ENCODE results near the gene FOXP2.
"Not testable (repeated sequence)": the region's sequence is repeated elsewhere in the genome, so short reads cannot be mapped to it uniquely, and the experiment has no call there.

FOXP2 gene

GRCh38 chr7:114426382-114426781 lies 11.8 kb downstream of the FOXP2 start:
- no peak for TF ChIP-seq ZFX (IDR thresholded peaks at IDR 0.05)
- no peak for TF ChIP-seq CTCF (conservative IDR thresholded peaks at IDR 0.05)
- no peak overlapping the region for H3K27ac ChIP-seq

- TF ChIP-seq CTCF (conservative IDR thresholded peaks at IDR 0.05) (peak; percentile 38), ZFX (IDR thresholded peaks at IDR 0.05) (no peak)
- H3K27ac ChIP-seq = no peak overlapping the region
Measured at GRCh38 chr7:114426824-114427223, 12.2 kb downstream of the FOXP2 start.

- H3K27ac ChIP-seq = no peak overlapping the region
- TF ChIP-seq CTCF (conservative IDR thresholded peaks at IDR 0.05) (no peak), ZFX (IDR thresholded peaks at IDR 0.05) (no peak)
Measured at GRCh38 chr7:114428211-114428610, 13.6 kb downstream of the FOXP2 start.

- no peak overlapping the region for H3K27ac ChIP-seq
- TF ChIP-seq ZFX (IDR thresholded peaks at IDR 0.05) (no peak), CTCF (conservative IDR thresholded peaks at IDR 0.05) (no peak)
Measured at GRCh38 chr7:114431189-114431588, 16.6 kb downstream of the FOXP2 start.

GRCh38 chr7:114432061-114432460 lies 17.4 kb downstream of the FOXP2 start:
- TF ChIP-seq CTCF (conservative IDR thresholded peaks at IDR 0.05) (no peak), ZFX (IDR thresholded peaks at IDR 0.05) (no peak)

GRCh38 chr7:114432703-114433102 lies 18.1 kb downstream of the FOXP2 start:
- no peak overlapping the region for H3K27ac ChIP-seq
- TF ChIP-seq CTCF (conservative IDR thresholded peaks at IDR 0.05) = no peak
- no peak for TF ChIP-seq ZFX (IDR thresholded peaks at IDR 0.05)

More at GRCh38 chr7:114432061-114432460, 17.4 kb downstream of the FOXP2 start:
- H3K27ac ChIP-seq = no peak overlapping the region

GRCh38 chr7:114439581-114439980 lies 25.0 kb downstream of the FOXP2 start:
- TF ChIP-seq CTCF (conservative IDR thresholded peaks at IDR 0.05) = no peak
- TF ChIP-seq ZFX (IDR thresholded peaks at IDR 0.05) = no peak
- H3K27ac ChIP-seq = no peak overlapping the region

GRCh38 chr7:114440927-114441326 lies 26.3 kb downstream of the FOXP2 start:
- not testable (repeated sequence) for H3K27ac ChIP-seq
